Esophagus squamous epithelium (tissue), 4 donors: Measurements from ENCODE around the gene AK9.

Experiments used
- POLR2A ChIP-seq, 4 donors: fragments of 450-650 bp; IDR thresholded peaks; one replicate each; pipeline ENCODE4 v1.6.1; 2017; ENCODE audit warnings: antibody characterized with exemption in 4 of 4, mild to moderate bottlenecking in 4 of 4, moderate library complexity in 3 of 4
- TF ChIP-seq, protein P1 (sequence below), 6 experiments: fragments of 450-650 bp in 4 of 6; fragments of 200-600 bp in 2 of 6; sonication (generic) in 2 of 6; IDR thresholded peaks; one replicate each; pipeline ENCODE4 v1.5.1; 2016 to 2019; ENCODE audit warnings: antibody characterized with exemption in 6 of 6, mild to moderate bottlenecking in 4 of 6, moderate library complexity in 4 of 6

DNA sequence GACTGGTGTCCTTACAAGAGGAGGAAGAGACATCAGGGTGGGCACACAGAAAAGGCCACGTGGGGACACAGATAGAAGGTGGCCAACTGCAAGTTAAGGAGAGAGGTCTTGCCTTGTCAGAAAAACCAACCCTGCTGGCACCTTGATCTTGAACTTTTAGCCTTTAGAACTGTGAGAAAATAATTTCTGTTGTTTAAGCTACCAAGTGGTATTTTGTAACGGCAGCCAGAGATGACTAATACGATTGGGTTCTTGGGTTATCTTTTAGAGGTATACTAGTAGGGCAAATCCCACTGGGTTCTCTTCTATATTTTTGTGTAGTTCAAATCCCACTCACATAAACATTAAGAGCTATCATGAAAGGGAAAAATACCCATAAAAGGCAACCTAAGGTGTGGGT lies 176.1 kb downstream of the AK9 start:
- TF ChIP-seq, protein P1, sequence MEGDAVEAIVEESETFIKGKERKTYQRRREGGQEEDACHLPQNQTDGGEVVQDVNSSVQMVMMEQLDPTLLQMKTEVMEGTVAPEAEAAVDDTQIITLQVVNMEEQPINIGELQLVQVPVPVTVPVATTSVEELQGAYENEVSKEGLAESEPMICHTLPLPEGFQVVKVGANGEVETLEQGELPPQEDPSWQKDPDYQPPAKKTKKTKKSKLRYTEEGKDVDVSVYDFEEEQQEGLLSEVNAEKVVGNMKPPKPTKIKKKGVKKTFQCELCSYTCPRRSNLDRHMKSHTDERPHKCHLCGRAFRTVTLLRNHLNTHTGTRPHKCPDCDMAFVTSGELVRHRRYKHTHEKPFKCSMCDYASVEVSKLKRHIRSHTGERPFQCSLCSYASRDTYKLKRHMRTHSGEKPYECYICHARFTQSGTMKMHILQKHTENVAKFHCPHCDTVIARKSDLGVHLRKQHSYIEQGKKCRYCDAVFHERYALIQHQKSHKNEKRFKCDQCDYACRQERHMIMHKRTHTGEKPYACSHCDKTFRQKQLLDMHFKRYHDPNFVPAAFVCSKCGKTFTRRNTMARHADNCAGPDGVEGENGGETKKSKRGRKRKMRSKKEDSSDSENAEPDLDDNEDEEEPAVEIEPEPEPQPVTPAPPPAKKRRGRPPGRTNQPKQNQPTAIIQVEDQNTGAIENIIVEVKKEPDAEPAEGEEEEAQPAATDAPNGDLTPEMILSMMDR (IDR thresholded peaks at IDR 0.05) = no peak
- TF ChIP-seq POLR2A (IDR thresholded peaks at IDR 0.05) = no peak
